ENCODE data around the gene P2RX1. TPM values are rescaled to one million over a fixed set of nuclear protein-coding genes. Genes with fewer than 3 reads are reported as not detected.

The P2RX1 gene
- total RNA-seq, 1 donor from 2014 or later: 6.8 TPM

DNA sequence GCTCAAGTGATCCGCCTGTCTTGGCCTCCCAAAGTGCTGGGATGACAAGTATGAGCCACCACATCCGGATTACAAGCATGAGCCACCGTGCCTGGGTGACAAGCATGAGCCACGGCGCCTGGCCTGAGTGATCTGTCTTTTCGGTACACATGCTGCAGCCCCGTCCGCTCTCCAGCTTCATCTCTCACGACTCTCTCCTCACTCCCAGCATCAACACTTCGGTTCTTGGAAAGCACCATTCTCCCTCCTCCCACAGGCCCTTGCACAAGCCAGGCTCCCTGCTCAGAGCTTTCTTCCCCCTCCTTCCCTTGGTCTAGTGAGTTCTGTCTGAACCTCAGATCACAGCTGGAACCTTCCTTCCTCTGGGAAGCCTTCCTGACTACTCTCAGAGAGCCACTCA is 63.7 kb downstream of the P2RX1 start:
- H3K27ac ChIP-seq: no peak overlapping the region
- no peaks in the 10 kb centered on the region for H3K9me3 ChIP-seq
- no peaks in the 10 kb centered on the region for H3K27me3 ChIP-seq
- no peak overlapping the region for H3K4me3 ChIP-seq
- DNase-seq (no peak), ATAC-seq (no peak)
- TF ChIP-seq, protein P1, sequence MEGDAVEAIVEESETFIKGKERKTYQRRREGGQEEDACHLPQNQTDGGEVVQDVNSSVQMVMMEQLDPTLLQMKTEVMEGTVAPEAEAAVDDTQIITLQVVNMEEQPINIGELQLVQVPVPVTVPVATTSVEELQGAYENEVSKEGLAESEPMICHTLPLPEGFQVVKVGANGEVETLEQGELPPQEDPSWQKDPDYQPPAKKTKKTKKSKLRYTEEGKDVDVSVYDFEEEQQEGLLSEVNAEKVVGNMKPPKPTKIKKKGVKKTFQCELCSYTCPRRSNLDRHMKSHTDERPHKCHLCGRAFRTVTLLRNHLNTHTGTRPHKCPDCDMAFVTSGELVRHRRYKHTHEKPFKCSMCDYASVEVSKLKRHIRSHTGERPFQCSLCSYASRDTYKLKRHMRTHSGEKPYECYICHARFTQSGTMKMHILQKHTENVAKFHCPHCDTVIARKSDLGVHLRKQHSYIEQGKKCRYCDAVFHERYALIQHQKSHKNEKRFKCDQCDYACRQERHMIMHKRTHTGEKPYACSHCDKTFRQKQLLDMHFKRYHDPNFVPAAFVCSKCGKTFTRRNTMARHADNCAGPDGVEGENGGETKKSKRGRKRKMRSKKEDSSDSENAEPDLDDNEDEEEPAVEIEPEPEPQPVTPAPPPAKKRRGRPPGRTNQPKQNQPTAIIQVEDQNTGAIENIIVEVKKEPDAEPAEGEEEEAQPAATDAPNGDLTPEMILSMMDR (IDR thresholded peaks at IDR 0.05): no peak
- intact Hi-C loops (cut with DNase I): no loop called here
- H3K4me1 ChIP-seq: no peaks in the 10 kb centered on the region
- H3K36me3 ChIP-seq: no peaks in the 10 kb centered on the region

DNA sequence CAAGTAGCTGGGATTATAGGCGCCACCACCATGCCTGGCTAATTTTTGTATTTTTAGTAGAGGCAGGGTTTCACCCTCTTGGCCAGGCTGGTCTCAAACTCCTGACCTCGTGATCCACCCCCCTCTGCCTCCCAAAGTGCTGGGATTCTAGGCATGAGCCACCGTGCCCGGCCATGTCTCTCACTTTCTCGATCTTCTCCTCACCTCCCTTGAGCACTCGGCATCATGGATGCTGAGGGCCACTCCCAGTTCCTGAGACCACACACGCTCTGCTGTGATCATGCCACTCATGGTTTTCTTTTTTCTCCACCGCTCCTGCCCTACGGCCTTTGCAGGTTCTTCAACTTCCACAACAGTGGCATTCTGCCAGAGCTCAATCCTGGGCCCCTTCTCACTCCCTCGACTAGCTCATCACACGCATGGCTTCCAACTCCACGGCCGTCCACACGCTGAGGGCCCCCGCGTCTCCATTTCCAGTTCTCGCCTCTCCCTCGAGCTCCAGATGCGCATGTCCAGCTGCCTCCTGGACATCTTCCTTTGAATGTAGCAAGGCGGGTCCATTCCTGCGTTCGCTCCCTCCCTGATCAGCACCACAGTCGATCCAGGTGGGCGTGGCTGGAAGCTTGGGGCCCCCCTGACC is 64.7 kb downstream of the P2RX1 start:
- ATAC-seq (no peak), DNase-seq (no peak)
- TF ChIP-seq, protein P1 (IDR thresholded peaks at IDR 0.05): no peak
- intact Hi-C loops (cut with DNase I): no loop called here
- Histone ChIP-seq H3K36me3 (no peaks in the 10 kb centered on the region), H3K4me3 (no peak overlapping the region), H3K4me1 (peaks cover under 1% of the 10 kb centered on the region), H3K27me3 (no peaks in the 10 kb centered on the region), H3K9me3 (no peaks in the 10 kb centered on the region), H3K27ac (no peak overlapping the region)

DNA sequence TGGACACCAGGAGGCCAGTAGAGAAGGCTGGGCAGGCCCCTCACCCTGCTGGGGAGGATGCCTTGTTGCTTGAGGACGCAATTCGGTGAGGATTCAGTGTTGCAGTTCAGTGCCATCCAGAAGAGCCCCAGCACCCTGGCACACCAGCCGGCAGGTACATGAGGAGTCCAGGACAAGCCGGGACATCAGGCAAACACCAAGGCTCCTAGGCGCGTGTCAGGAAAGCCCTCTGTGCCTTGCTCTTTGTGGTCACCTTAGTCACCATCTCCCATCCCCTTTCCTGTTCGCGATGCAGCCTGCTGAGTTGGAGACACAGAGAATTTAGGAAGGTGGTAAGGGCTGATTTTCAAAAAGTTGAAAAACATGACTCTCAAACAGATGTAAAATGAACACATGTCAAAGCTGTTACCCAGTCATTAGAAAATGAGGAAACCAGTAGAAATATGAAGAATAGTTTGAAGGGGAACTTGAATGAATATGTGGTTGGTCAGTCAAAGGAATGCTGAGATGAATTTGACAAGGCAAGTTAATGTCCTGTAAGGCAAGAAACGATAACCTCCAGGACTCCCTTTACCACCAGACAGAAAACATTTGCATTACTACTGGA is 67.9 kb downstream of the P2RX1 start:
- no peak for ATAC-seq
- H3K27me3 ChIP-seq: no peaks in the 10 kb centered on the region
- TF ChIP-seq, protein P1 (IDR thresholded peaks at IDR 0.05): no peak
- no peaks in the 10 kb centered on the region for H3K9me3 ChIP-seq
- intact Hi-C loops (cut with DNase I): no loop called here
- no peaks in the 10 kb centered on the region for H3K36me3 ChIP-seq
- no peak for DNase-seq
- no peak overlapping the region for H3K27ac ChIP-seq
- H3K4me1 ChIP-seq: peaks cover 19% of the 10 kb centered on the region
- H3K4me3 ChIP-seq: no peak overlapping the region

DNA sequence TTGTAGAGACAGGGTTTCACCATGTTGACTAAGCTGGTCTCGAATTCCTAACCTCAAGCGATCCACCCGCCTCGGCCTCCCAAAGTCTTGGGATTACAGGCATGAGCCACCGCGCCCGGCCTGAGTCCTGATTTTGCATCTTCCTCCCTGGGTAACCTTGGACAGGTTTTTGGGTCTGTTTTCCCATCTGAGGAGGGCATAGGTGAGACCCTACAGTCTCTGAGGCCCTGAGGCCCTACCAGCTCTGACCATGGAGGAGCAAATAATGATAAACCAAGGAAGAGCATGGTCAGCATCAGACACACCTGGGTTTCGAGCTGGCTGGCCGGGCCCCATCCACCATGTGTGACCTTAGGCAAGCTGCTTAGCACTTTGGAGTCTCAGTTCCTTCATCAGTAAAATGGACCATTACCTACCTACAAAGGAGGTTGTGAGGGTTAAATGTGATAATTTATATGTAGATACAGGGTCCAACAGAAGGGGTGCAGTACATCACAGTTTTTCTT is 69.0 kb downstream of the P2RX1 start:
- DNase-seq (no peak), ATAC-seq (no peak)
- Histone ChIP-seq H3K4me1 (peaks cover 19% of the 10 kb centered on the region), H3K36me3 (peaks cover 7% of the 10 kb centered on the region), H3K4me3 (no peak overlapping the region), H3K27me3 (no peaks in the 10 kb centered on the region), H3K27ac (no peak overlapping the region), H3K9me3 (no peaks in the 10 kb centered on the region)
- intact Hi-C loops (cut with DNase I): no loop called here
- TF ChIP-seq, protein P1 (IDR thresholded peaks at IDR 0.05): no peak

Other genes starting within 250 kb of the P2RX1 start
- 108 TPM for gene TAX1BP3, start 247.9 kb downstream of the P2RX1 start, total RNA-seq
- gene EMC6, start 247.7 kb downstream of the P2RX1 start, total RNA-seq: 28.6 TPM
- 1.6 TPM for gene P2RX5, start 220.3 kb downstream of the P2RX1 start, total RNA-seq
- 0.41 TPM for gene HASPIN, start 192.6 kb downstream of the P2RX1 start, total RNA-seq
- 24.2 TPM for gene ITGAE, start 115.3 kb downstream of the P2RX1 start, total RNA-seq
- 34.9 TPM for gene NCBP3, start 70.2 kb downstream of the P2RX1 start, total RNA-seq
- 10.1 TPM for gene CAMKK1, start 23.4 kb downstream of the P2RX1 start, total RNA-seq
- gene ATP2A3, start 48.0 kb upstream of the P2RX1 start, total RNA-seq: 44.4 TPM
- gene ZZEF1, start 226.6 kb upstream of the P2RX1 start, total RNA-seq: 50.9 TPM
- 12.5 TPM for gene CYB5D2, start 226.7 kb upstream of the P2RX1 start, total RNA-seq